HG03432 (cell line): Measurements from ENCODE around the gene PRSS53.
A peak's percentile ranks its signal among the peaks of the same experiment; 100 is the strongest.

Experiments used
- ATAC-seq: cut with Tn5 transposase; IDR thresholded peaks from one replicate; pipeline ENCODE4 v1.9.1; 2021; ENCODE audit warnings: mild to moderate bottlenecking, moderate library complexity; ENCODE audit not compliant: unreplicated experiment

The PRSS53 gene

GRCh38 chr16:31099860-31100638 lies 11.3 kb upstream of the PRSS53 start:
- no peak for ATAC-seq

GRCh38 chr16:31094424-31095120 lies 5.8 kb upstream of the PRSS53 start, which contains the start of gene VKORC1:
TSS of gene VKORC1 (minus strand) at chr16:31094797. CDS start at chr16:31094729, 68 bp downstream.
- peak; percentile 88 for ATAC-seq

GRCh38 chr16:31094088-31094423 lies 5.3 kb upstream of the PRSS53 start:
- peak; percentile 2 for ATAC-seq

- no peak for ATAC-seq
These were observed 4.5 kb upstream of the PRSS53 start for GRCh38 chr16:31093132-31093703.

GRCh38 chr16:31092330-31092729 lies 3.6 kb upstream of the PRSS53 start:
- no peak for ATAC-seq

- ATAC-seq: no peak
These were observed 1.8 kb upstream of the PRSS53 start for GRCh38 chr16:31090540-31090939.

GRCh38 chr16:31089199-31089598 lies 456 bp upstream of the PRSS53 start:
- ATAC-seq: no peak

GRCh38 chr16:31087971-31088370 lies 772 bp downstream of the PRSS53 start:
- ATAC-seq: no peak

GRCh38 chr16:31087481-31087880 lies 1.3 kb downstream of the PRSS53 start:
- no peak for ATAC-seq

- ATAC-seq: no peak
These were observed 2.2 kb downstream of the PRSS53 start for GRCh38 chr16:31086629-31086906.

- ATAC-seq: no peak
These were observed 2.7 kb downstream of the PRSS53 start for GRCh38 chr16:31085873-31086628.

- no peak for ATAC-seq
These were observed 3.3 kb downstream of the PRSS53 start for GRCh38 chr16:31085411-31085810.

GRCh38 chr16:31084584-31085302 lies 4.0 kb downstream of the PRSS53 start:
- no peak for ATAC-seq

GRCh38 chr16:31083981-31084380 lies 4.8 kb downstream of the PRSS53 start:
- no peak for ATAC-seq

GRCh38 chr16:31083556-31083955 lies 5.2 kb downstream of the PRSS53 start:
- no peak for ATAC-seq

- ATAC-seq: no peak
These were observed 5.7 kb downstream of the PRSS53 start for GRCh38 chr16:31083081-31083480.

GRCh38 chr16:31082368-31083045 lies 6.2 kb downstream of the PRSS53 start:
- no peak for ATAC-seq

- no peak for ATAC-seq
These were observed 7.1 kb downstream of the PRSS53 start for GRCh38 chr16:31081428-31082351.

- no peak for ATAC-seq
These were observed 7.9 kb downstream of the PRSS53 start for GRCh38 chr16:31080756-31081419.
